Endometrial microvascular endothelial cells (primary cell): Measurements from ENCODE around the gene ARHGAP1. TPM values are rescaled to one million over a fixed set of nuclear protein-coding genes. Genes with fewer than 3 reads are reported as not detected.

Experiments used
- in situ Hi-C: cut with HindIII; loops from 2 replicates; pipeline ENCODE4 v1.10.0; 2017; ENCODE audit warnings: low sequenced_read_pairs, low pct_unique_long_range_greater_than_20kb; ENCODE audit errors: inconsistent ontology term
- total RNA-seq: library from RNA; depleted of rRNA; stranded (reverse); fragments of >200 nt; gene quantifications from one replicate; pipeline ENCODE4 v1.2.3, GENCODE V29; 2015; ENCODE audit errors: inconsistent ontology term

Gene ARHGAP1
- total RNA-seq, 1 donor from 2014 or later, result 29.1 TPM

GRCh38 chr11:46661836-46662235, 38.6 kb downstream of the ARHGAP1 start:
- in situ Hi-C loops, result no loop called here

- in situ Hi-C loops, result no loop called here
These were observed 40.5 kb downstream of the ARHGAP1 start for GRCh38 chr11:46659908-46660307.

- in situ Hi-C loops, result no loop called here
These were observed 42.2 kb downstream of the ARHGAP1 start for GRCh38 chr11:46658259-46658658.

- in situ Hi-C loops, result no loop called here
These were observed 43.2 kb downstream of the ARHGAP1 start for GRCh38 chr11:46657186-46657585.

- in situ Hi-C loops, result no loop called here
These were observed 44.8 kb downstream of the ARHGAP1 start for GRCh38 chr11:46655631-46656030.

- in situ Hi-C loops, result no loop called here
These were observed 51.2 kb downstream of the ARHGAP1 start for GRCh38 chr11:46649180-46649738.

- in situ Hi-C loops, result no loop called here
These were observed 56.4 kb downstream of the ARHGAP1 start for GRCh38 chr11:46643986-46644385.

- in situ Hi-C loops, result no loop called here
These were observed 56.9 kb downstream of the ARHGAP1 start for GRCh38 chr11:46643531-46643930.

GRCh38 chr11:46642627-46643335, 57.6 kb downstream of the ARHGAP1 start:
- in situ Hi-C loops, result no loop called here

- in situ Hi-C loops, result no loop called here
These were observed 58.8 kb downstream of the ARHGAP1 start for GRCh38 chr11:46641639-46642038.

GRCh38 chr11:46640036-46640788, 60.2 kb downstream of the ARHGAP1 start:
- in situ Hi-C loops, result no loop called here

GRCh38 chr11:46639197-46639839, 61.1 kb downstream of the ARHGAP1 start:
- in situ Hi-C loops, result no loop called here

- in situ Hi-C loops, result no loop called here
These were observed 62.9 kb downstream of the ARHGAP1 start for GRCh38 chr11:46637546-46637945.

GRCh38 chr11:46635557-46636139, 64.8 kb downstream of the ARHGAP1 start:
- in situ Hi-C loops, result no loop called here

GRCh38 chr11:46633291-46634217, 66.9 kb downstream of the ARHGAP1 start:
- in situ Hi-C loops, result no loop called here

GRCh38 chr11:46632502-46632901, 67.9 kb downstream of the ARHGAP1 start:
- in situ Hi-C loops, result no loop called here

- in situ Hi-C loops, result no loop called here
These were observed 68.7 kb downstream of the ARHGAP1 start for GRCh38 chr11:46631676-46632075.

- in situ Hi-C loops, result no loop called here
These were observed 70.2 kb downstream of the ARHGAP1 start for GRCh38 chr11:46630237-46630636.
